ENCODE measurements around the gene C5orf63. TPM values are rescaled to one million over a fixed set of nuclear protein-coding genes. Genes with fewer than 3 reads are reported as not detected.
"Not testable (repeated sequence)": the region's sequence is repeated elsewhere in the genome, so short reads cannot be mapped to it uniquely, and the experiment has no call there.

C5orf63 gene
- total RNA-seq, 2 experiments from 2014 or later: 6.6 to 7.1 TPM

DNA sequence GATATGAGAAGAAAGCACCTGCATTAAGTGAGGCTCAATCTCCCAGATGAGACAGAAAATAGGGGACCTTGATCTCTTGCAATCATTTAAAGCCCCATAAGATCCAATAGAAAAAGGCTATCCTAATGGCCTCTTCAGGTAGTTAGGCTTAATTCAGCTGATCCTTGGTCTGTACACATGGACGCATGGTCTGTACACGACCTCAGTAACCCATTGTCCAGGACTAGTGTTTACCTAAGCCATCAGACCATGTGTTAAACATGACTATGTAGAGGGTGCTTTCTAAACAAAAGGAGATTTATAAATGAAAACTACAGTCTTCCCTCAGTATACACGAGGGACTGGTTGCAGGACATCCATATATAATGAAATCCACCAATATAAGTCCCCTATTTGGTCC, 50.5 kb downstream of the C5orf63 start:
- Mint-ChIP-seq H3K4me1 (no peaks in the 10 kb centered on the region), H3K4me3 (no peak overlapping the region), H3K9me3 (no peaks in the 10 kb centered on the region), H3K27me3 (peaks cover 20% of the 10 kb centered on the region), H3K36me3 (ENCODE audit: low read depth) (no peaks in the 10 kb centered on the region), H3K27ac (no peak overlapping the region)
- DNase-seq: no peak
- POLR2A ChIA-PET: no interaction called here
- CTCF ChIA-PET: no interaction called here

- H3K27me3 Mint-ChIP-seq: peaks cover 7% of the 10 kb centered on the region
- H3K36me3 Mint-ChIP-seq (ENCODE audit: low read depth): no peaks in the 10 kb centered on the region
- no peak for DNase-seq
- H3K4me1 Mint-ChIP-seq: no peaks in the 10 kb centered on the region
- ChIA-PET POLR2A (no interaction called here), CTCF (no interaction called here)
- H3K4me3 Mint-ChIP-seq: no peak overlapping the region
- no peaks in the 10 kb centered on the region for H3K9me3 Mint-ChIP-seq
- H3K27ac Mint-ChIP-seq: no peak overlapping the region
These were observed 53.4 kb downstream of the C5orf63 start for GRCh38 chr5:127019928-127020327.

DNA sequence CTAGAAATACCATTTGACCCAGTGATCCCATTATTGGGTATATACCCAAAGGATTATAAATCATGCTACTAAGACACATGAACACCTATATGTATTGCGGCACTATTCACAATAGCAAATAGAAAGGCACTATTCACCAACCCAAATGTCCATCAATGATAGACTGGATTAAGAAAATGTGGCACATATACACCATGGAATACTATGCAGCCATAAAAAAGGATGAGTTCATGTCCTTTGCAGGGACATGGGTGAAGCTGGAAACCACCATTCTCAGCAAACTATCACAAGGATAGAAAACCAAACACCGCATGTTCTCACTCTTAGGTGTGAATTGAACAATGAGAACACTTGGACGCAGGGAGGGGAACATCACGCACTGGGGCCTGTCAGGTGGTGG, 56.6 kb downstream of the C5orf63 start:
- H3K4me3 Mint-ChIP-seq; CTCF ChIA-PET; H3K36me3 Mint-ChIP-seq (ENCODE audit: low read depth); H3K4me1 Mint-ChIP-seq; DNase-seq; H3K9me3 Mint-ChIP-seq; POLR2A ChIA-PET; H3K27me3 Mint-ChIP-seq; H3K27ac Mint-ChIP-seq: not testable (repeated sequence)

DNA sequence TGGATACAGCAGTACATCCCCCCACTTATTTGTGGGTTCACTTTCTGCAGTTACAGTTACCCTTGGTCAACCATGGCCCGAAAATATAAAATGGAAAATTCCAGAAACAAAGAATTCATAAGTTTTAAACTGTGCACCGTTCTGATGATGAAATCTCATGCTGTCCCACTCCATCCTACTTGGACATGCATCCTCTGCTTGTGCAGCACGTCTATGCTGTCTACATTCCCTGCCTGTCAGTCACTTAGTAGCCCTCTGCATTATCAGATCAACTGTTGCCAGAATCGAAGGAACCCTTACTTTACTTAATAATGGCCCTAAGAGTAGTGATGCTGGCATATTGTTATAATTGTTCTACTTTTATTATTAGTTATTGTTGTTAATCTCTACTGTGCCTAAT, 57.6 kb downstream of the C5orf63 start:
- POLR2A ChIA-PET: no interaction called here
- Mint-ChIP-seq H3K4me1 (no peaks in the 10 kb centered on the region), H3K27me3 (peaks cover 3% of the 10 kb centered on the region), H3K4me3 (no peak overlapping the region), H3K36me3 (ENCODE audit: low read depth) (no peaks in the 10 kb centered on the region), H3K27ac (no peak overlapping the region), H3K9me3 (no peaks in the 10 kb centered on the region)
- CTCF ChIA-PET: no interaction called here
- DNase-seq: no peak

GRCh38 chr5:127014573-127014972, 58.7 kb downstream of the C5orf63 start:
- no peak overlapping the region for H3K27ac Mint-ChIP-seq
- H3K4me1 Mint-ChIP-seq: no peaks in the 10 kb centered on the region
- H3K4me3 Mint-ChIP-seq: no peak overlapping the region
- ChIA-PET CTCF (no interaction called here), POLR2A (no interaction called here)
- no peak for DNase-seq
- H3K36me3 Mint-ChIP-seq (ENCODE audit: low read depth): no peaks in the 10 kb centered on the region
- H3K9me3 Mint-ChIP-seq: no peaks in the 10 kb centered on the region
- H3K27me3 Mint-ChIP-seq: peaks cover 3% of the 10 kb centered on the region

DNA sequence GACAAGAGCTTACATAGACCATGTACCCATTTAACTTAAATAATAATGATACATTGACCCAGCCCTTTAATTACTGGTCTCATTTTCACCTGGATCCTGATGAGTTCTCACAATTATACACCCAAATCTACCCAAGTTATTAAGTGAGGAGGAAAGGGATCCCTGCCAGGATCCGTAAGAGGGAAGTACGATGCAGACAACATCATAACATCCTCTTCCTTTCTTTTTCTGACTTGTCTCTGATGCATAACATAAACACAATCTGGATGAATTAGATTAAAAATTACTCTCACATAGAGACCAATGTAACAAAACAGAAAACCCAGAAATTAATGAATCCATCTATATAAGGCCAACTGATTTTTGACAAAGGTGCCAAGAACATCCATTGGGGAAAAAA, 59.9 kb downstream of the C5orf63 start:
- no peaks in the 10 kb centered on the region for H3K36me3 Mint-ChIP-seq (ENCODE audit: low read depth)
- peaks cover 3% of the 10 kb centered on the region for H3K27me3 Mint-ChIP-seq
- H3K4me1 Mint-ChIP-seq: no peaks in the 10 kb centered on the region
- DNase-seq: no peak
- no peak overlapping the region for H3K27ac Mint-ChIP-seq
- ChIA-PET CTCF (no interaction called here), POLR2A (no interaction called here)
- no peak overlapping the region for H3K4me3 Mint-ChIP-seq
- H3K9me3 Mint-ChIP-seq: no peaks in the 10 kb centered on the region

GRCh38 chr5:127012916-127013315, 60.4 kb downstream of the C5orf63 start:
- no peaks in the 10 kb centered on the region for H3K9me3 Mint-ChIP-seq
- no peaks in the 10 kb centered on the region for H3K4me1 Mint-ChIP-seq
- no peak overlapping the region for H3K4me3 Mint-ChIP-seq
- H3K36me3 Mint-ChIP-seq (ENCODE audit: low read depth): no peaks in the 10 kb centered on the region
- ChIA-PET CTCF (no interaction called here), POLR2A (no interaction called here)
- no peak for DNase-seq
- H3K27me3 Mint-ChIP-seq: peaks cover 3% of the 10 kb centered on the region
- H3K27ac Mint-ChIP-seq: no peak overlapping the region

- no peak overlapping the region for H3K4me3 Mint-ChIP-seq
- peaks cover 3% of the 10 kb centered on the region for H3K27me3 Mint-ChIP-seq
- no peaks in the 10 kb centered on the region for H3K9me3 Mint-ChIP-seq
- H3K4me1 Mint-ChIP-seq: no peaks in the 10 kb centered on the region
- no peaks in the 10 kb centered on the region for H3K36me3 Mint-ChIP-seq (ENCODE audit: low read depth)
- POLR2A ChIA-PET: no interaction called here
- H3K27ac Mint-ChIP-seq: no peak overlapping the region
- CTCF ChIA-PET: no interaction called here
- DNase-seq: no peak
These were observed 61.2 kb downstream of the C5orf63 start for GRCh38 chr5:127011961-127012644.

- Mint-ChIP-seq H3K4me1 (no peaks in the 10 kb centered on the region), H3K9me3 (no peaks in the 10 kb centered on the region), H3K27ac (no peak overlapping the region), H3K27me3 (peaks cover 3% of the 10 kb centered on the region), H3K36me3 (ENCODE audit: low read depth) (no peaks in the 10 kb centered on the region), H3K4me3 (no peak overlapping the region)
- DNase-seq: no peak
- ChIA-PET POLR2A (no interaction called here), CTCF (no interaction called here)
These were observed 62.1 kb downstream of the C5orf63 start for GRCh38 chr5:127011153-127011552.

- no peaks in the 10 kb centered on the region for H3K9me3 Mint-ChIP-seq
- POLR2A ChIA-PET: no interaction called here
- no peaks in the 10 kb centered on the region for H3K27me3 Mint-ChIP-seq
- no peaks in the 10 kb centered on the region for H3K4me1 Mint-ChIP-seq
- H3K36me3 Mint-ChIP-seq (ENCODE audit: low read depth): no peaks in the 10 kb centered on the region
- no peak for DNase-seq
- CTCF ChIA-PET: no interaction called here
- no peak overlapping the region for H3K27ac Mint-ChIP-seq
- no peak overlapping the region for H3K4me3 Mint-ChIP-seq
These were observed 62.9 kb downstream of the C5orf63 start for GRCh38 chr5:127010362-127010761.

GRCh38 chr5:127009784-127010183, 63.5 kb downstream of the C5orf63 start:
- Mint-ChIP-seq H3K4me3 (no peak overlapping the region), H3K27ac (no peak overlapping the region), H3K4me1 (no peaks in the 10 kb centered on the region), H3K36me3 (ENCODE audit: low read depth) (no peaks in the 10 kb centered on the region), H3K9me3 (no peaks in the 10 kb centered on the region), H3K27me3 (no peaks in the 10 kb centered on the region)
- ChIA-PET POLR2A (no interaction called here), CTCF (no interaction called here)
- no peak for DNase-seq

GRCh38 chr5:127008300-127008975, 64.9 kb downstream of the C5orf63 start:
- no peaks in the 10 kb centered on the region for H3K27me3 Mint-ChIP-seq
- no peaks in the 10 kb centered on the region for H3K9me3 Mint-ChIP-seq
- no peaks in the 10 kb centered on the region for H3K36me3 Mint-ChIP-seq (ENCODE audit: low read depth)
- no peak overlapping the region for H3K27ac Mint-ChIP-seq
- no peak for DNase-seq
- CTCF ChIA-PET: interaction anchor here (0.6 kb wide), 1 partner anchor 483 kb away, joined by 3 read pairs; no protein-coding TSS in a partner anchor
- H3K4me1 Mint-ChIP-seq: no peaks in the 10 kb centered on the region
- POLR2A ChIA-PET: no interaction called here
- H3K4me3 Mint-ChIP-seq: no peak overlapping the region

- H3K4me1 Mint-ChIP-seq: no peaks in the 10 kb centered on the region
- no peak overlapping the region for H3K4me3 Mint-ChIP-seq
- no peak overlapping the region for H3K27ac Mint-ChIP-seq
- ChIA-PET CTCF (interaction anchor here (0.6 kb wide), 1 partner anchor 483 kb away, joined by 3 read pairs; no protein-coding TSS in a partner anchor), POLR2A (no interaction called here)
- H3K36me3 Mint-ChIP-seq (ENCODE audit: low read depth): no peaks in the 10 kb centered on the region
- H3K27me3 Mint-ChIP-seq: no peaks in the 10 kb centered on the region
- no peaks in the 10 kb centered on the region for H3K9me3 Mint-ChIP-seq
- DNase-seq: no peak
These were observed 65.8 kb downstream of the C5orf63 start for GRCh38 chr5:127007522-127007921.

DNA sequence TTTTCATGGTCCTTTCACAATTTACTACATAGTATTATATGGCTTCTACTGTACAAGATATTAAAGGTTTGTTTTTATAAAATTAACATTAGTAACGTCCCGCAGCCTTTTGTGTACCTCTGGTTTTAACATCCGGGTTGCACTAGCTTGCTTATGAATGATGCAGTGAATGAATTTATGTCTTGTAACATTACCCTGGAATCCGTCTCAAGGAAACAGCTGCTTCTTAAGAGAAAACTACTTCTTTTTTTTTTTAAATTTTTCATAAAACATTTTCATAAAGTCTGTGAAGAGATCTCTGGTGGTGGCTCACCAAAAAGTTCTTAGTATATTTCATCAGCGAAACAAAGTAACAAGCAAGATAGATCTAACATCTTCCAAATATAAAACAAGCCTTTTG, 66.6 kb downstream of the C5orf63 start:
- Mint-ChIP-seq H3K4me1 (no peaks in the 10 kb centered on the region), H3K27ac (no peak overlapping the region), H3K4me3 (no peak overlapping the region), H3K9me3 (no peaks in the 10 kb centered on the region), H3K27me3 (no peaks in the 10 kb centered on the region), H3K36me3 (ENCODE audit: low read depth) (no peaks in the 10 kb centered on the region)
- POLR2A ChIA-PET: no interaction called here
- CTCF ChIA-PET: no interaction called here
- DNase-seq: no peak

All from activated CD4-positive, alpha-beta memory T cell treated with anti-CD3 and anti-CD28 coated beads, Interleukin-2, amount 10 ng/mL, durations not matched to agents 7 days and 5 days (primary cell).